AG04449 (cell line): ENCODE data around the gene ARID1A.
"Not testable (repeated sequence)": the region's sequence is repeated elsewhere in the genome, so short reads cannot be mapped to it uniquely, and the experiment has no call there.

Experiments used
- CTCF ChIA-PET: fragments of 350-600 bp; formaldehyde crosslinking; extraction: SDS; loops from one replicate; lab custom pipeline; 2021; ENCODE audit warnings: antibody characterized with exemption; lab: Yijun Ruan, JAX
- POLR2A ChIA-PET: fragments of 400-600, 350-600 bp; formaldehyde crosslinking; extraction: SDS; loops from one replicate; lab custom pipeline; 2020; ENCODE audit warnings: antibody characterized with exemption, inconsistent platforms; lab: Yijun Ruan, JAX
- DNase-seq: peaks from one replicate; pipeline ENCODE4 v3.0.0-alpha.2; 2010; ENCODE audit warnings: low read depth, low spot score
- H3K4me3 ChIP-seq: 2 replicates; pipeline ENCODE4 v1.5.1; 2011; ENCODE audit warnings: low read depth, mild to moderate bottlenecking, control low read depth, low read length
- TF ChIP-seq, protein P1 (sequence below): IDR thresholded peaks from one replicate; pipeline ENCODE4 v1.5.1; 2011; ENCODE audit warnings: mild to moderate bottlenecking, moderate library complexity, low read length, control low read depth, inconsistent platforms; ENCODE audit not compliant: insufficient read depth; ENCODE audit errors: missing control alignments

Gene ARID1A

DNA sequence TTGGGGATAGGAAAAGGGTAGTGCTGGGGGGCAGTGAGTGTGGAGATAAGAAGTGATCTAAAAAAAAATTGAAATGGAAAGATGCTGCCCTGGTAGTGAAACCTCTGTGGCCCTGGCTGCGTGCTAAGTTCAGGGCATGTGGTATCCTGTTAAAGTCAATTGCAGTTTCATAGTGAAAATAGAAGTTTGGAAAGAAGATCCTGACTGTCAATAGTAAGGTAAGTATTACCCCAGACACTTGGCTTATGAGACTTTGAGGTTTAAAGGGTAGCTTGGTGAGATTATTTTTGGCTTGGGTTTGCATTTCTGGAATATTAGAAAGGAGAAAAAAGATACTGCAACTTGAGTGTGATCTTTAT is 6.8 kb downstream of the ARID1A start:
- no peak overlapping the region for H3K4me3 ChIP-seq
- POLR2A ChIA-PET: interaction anchor here (0.8 to 1.1 kb wide), 2 partner anchors 83 to 85 kb away, joined by 3 to 4 read pairs; partner anchors contain the start of gene PIGV
- CTCF ChIA-PET: interaction anchor here (1.0 to 7.2 kb wide), 5 partner anchors 9 to 101 kb away, joined by 3 to 51 read pairs (median 5); partner anchors contain the start of gene PIGV
- DNase-seq: no peak
- TF ChIP-seq, protein P1, sequence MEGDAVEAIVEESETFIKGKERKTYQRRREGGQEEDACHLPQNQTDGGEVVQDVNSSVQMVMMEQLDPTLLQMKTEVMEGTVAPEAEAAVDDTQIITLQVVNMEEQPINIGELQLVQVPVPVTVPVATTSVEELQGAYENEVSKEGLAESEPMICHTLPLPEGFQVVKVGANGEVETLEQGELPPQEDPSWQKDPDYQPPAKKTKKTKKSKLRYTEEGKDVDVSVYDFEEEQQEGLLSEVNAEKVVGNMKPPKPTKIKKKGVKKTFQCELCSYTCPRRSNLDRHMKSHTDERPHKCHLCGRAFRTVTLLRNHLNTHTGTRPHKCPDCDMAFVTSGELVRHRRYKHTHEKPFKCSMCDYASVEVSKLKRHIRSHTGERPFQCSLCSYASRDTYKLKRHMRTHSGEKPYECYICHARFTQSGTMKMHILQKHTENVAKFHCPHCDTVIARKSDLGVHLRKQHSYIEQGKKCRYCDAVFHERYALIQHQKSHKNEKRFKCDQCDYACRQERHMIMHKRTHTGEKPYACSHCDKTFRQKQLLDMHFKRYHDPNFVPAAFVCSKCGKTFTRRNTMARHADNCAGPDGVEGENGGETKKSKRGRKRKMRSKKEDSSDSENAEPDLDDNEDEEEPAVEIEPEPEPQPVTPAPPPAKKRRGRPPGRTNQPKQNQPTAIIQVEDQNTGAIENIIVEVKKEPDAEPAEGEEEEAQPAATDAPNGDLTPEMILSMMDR: no peak

DNA sequence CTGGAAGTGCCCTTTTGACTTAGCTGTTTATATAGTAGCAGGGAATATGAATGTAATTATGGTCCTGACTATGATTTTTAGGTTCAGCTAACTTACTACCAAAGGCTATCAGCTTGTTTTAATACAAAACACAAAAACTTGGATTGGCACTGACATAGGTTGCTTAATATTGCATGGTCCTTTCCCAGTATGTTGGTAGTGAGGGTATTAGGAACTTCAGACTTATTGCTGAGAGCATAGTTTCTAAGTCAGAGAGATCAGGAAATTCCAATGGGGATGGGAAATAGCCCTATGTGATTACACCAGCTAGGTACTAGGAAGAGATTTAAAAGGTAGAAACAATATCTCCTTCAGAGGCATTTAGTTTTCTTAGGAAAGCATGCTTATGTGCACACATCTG is 7.7 kb downstream of the ARID1A start:
- H3K4me3 ChIP-seq: no peak overlapping the region
- DNase-seq: no peak
- CTCF ChIA-PET: interaction anchor here (1.1 to 7.2 kb wide), 5 partner anchors 9 to 102 kb away, joined by 3 to 51 read pairs (median 6); partner anchors contain the start of gene PIGV
- POLR2A ChIA-PET: no interaction called here
- TF ChIP-seq, protein P1: no peak

DNA sequence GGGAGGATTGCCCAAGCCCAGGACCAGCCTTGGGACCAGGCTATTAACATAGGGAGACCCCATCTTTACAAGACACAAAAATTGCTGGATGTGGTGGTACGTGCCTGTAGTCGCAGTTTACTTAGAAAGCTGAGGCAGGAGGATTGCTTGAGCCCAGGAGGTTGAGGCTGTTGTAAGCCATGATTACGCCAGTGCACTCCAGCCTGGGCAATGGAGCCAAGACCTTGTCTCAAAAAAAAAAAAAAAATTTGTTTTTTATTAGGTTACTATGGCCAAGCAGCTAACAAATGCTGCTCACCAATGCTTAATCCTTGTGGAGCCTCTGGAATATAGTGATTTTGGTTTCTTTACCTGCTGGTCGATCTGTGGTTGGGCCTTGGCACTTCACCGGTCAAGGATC is 8.8 kb downstream of the ARID1A start:
- no peak for DNase-seq
- ChIA-PET CTCF (interaction anchor here (2.3 to 7.2 kb wide), 2 partner anchors 12 to 85 kb away, joined by 6 to 51 read pairs; partner anchors contain the start of gene PIGV), POLR2A (no interaction called here)
- TF ChIP-seq, protein P1: no peak
- H3K4me3 ChIP-seq: no peak overlapping the region

DNA sequence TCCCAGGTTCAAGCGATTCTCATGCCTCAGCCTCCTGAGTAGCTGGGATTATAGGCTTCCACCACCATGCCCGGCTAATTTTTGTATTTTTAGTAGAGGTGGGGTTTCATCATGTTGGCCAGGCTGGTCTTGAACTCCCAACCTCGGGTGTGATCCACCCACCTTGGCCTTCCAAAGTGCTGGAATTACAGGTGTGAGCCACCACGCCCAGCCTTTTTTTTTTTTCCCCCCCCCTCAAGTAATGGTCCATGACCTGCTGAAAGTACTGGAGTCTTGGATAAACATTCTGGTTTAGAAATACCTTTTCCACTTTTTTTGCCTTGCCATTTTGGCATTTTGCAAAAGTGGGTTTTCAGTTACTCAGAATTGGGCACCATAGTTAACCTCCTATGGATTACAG is 9.4 kb downstream of the ARID1A start:
- ChIA-PET POLR2A (interaction anchor here (1.1 to 1.7 kb wide), 3 partner anchors 9 to 66 kb away, joined by 3 to 9 read pairs (median 5); no protein-coding TSS in a partner anchor), CTCF (interaction anchor here (0.7 to 7.2 kb wide), 4 partner anchors 11 to 85 kb away, joined by 3 to 51 read pairs (median 5); partner anchors contain the start of gene PIGV)
- not testable (repeated sequence) for DNase-seq, H3K4me3 ChIP-seq

DNA sequence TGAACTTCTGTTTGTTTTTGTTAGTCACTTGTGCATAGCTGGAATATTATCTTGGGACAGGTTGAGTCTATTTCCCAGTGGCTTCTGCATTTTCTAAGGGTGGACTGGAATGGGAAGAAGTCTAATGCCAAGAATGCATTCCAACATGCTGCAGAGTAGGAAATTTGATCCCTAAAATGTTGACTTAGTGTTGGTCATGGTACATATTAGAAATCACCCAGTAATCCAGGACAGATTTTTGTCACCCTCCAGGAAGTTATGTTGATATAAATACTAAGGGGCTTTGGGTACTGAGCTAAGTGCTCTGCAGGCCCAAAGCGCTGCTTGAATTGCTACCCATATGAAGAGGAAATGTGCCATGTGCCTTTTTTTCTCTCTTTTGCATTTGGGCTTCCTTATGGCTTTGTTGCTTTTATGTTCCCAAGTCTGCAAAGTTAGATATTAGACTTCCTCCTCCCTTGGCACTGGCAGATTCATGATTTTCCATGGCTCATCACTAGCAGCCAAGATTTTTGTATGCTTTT is 10.0 kb downstream of the ARID1A start:
- TF ChIP-seq, protein P1: no peak
- CTCF ChIA-PET: interaction anchor here (0.7 to 7.2 kb wide), 5 partner anchors 16 to 107 kb away, joined by 3 to 51 read pairs (median 4); partner anchors contain the start of gene PIGV
- no peak overlapping the region for H3K4me3 ChIP-seq
- POLR2A ChIA-PET: interaction anchor here (1.1 to 1.7 kb wide), 3 partner anchors 9 to 66 kb away, joined by 3 to 9 read pairs (median 5); no protein-coding TSS in a partner anchor
- DNase-seq: peak; percentile 77

DNA sequence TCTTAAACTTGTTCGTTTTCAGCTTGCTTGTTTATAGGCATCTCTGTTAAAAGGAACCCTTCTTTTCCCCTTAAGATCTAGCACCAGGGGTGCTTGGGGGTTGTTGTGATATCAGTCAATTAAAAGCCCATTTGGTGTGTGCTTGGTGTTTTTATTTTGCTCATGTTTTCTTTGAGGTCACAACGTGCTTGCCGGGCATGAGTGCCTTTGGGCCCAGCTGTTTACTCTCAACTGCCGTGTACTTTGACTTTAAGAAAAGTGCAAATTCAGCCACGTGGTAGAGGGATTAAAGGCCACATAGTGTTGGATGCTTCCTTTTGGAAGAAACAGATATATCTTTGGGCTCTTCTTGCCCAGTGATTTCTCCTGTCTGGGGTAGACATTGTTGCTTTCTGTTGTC is 10.5 kb downstream of the ARID1A start:
- POLR2A ChIA-PET: interaction anchor here (1.1 to 1.7 kb wide), 3 partner anchors 10 to 65 kb away, joined by 3 to 9 read pairs (median 5); no protein-coding TSS in a partner anchor
- TF ChIP-seq, protein P1: no peak
- no peak for DNase-seq
- CTCF ChIA-PET: interaction anchor here (0.7 to 7.2 kb wide), 5 partner anchors 15 to 107 kb away, joined by 3 to 51 read pairs (median 4); partner anchors contain the start of gene PIGV
- no peak overlapping the region for H3K4me3 ChIP-seq
